SK-N-MC (cell line): ENCODE results near the gene PDZRN4.
A peak's percentile ranks its signal among the peaks of the same experiment; 100 is the strongest.

ENCODE experiments used
- DNase-seq: peaks from one replicate; pipeline ENCODE4 v3.0.0-alpha.2; 2011; ENCODE audit warnings: low read depth, low spot score
- H3K27ac ChIP-seq: fragments of 200-600 bp; sonication (generic); 2 replicates; pipeline ENCODE4 v1.5.1; 2016; ENCODE audit warnings: mixed run types
- H3K36me3 ChIP-seq: fragments of 200-600 bp; sonication (generic); 2 replicates; pipeline ENCODE4 v1.6.1; 2017; ENCODE audit warnings: antibody characterized with exemption, low read length, mixed read lengths; ENCODE audit not compliant: insufficient read depth
- H3K4me3 ChIP-seq: fragments of 200-600 bp; sonication (generic); 2 replicates; pipeline ENCODE4 v1.5.1; 2016
- H3K9ac ChIP-seq: fragments of 200-600 bp; sonication (generic); 2 replicates; pipeline ENCODE4 v1.8.0; 2017; ENCODE audit warnings: mixed run types, mixed read lengths; ENCODE audit not compliant: insufficient read length
- H3K9me3 ChIP-seq: fragments of 200-600 bp; sonication (generic); 2 replicates; pipeline ENCODE4 v1.6.1; 2017; ENCODE audit warnings: low read depth, mild to moderate bottlenecking, antibody characterized with exemption, low read length, moderate library complexity, mixed read lengths
- EZH2 ChIP-seq: fragments of 200-600 bp; sonication (generic); IDR thresholded peaks from one replicate; pipeline ENCODE4 v1.6.1; 2017; ENCODE audit warnings: antibody characterized with exemption
- FOXP2 ChIP-seq: optimal IDR thresholded peaks from 2 replicates; pipeline ENCODE3; 2011; ENCODE audit warnings: mild to moderate bottlenecking, moderate library complexity; ENCODE audit not compliant: insufficient read depth; ENCODE audit errors: extremely low read length, control extremely low read depth
- POLR2AphosphoS5 ChIP-seq: IDR thresholded peaks from 2 replicates; pipeline ENCODE4 v1.6.1; 2012; ENCODE audit warnings: mild to moderate bottlenecking, low read depth, low read length, borderline replicate concordance

The PDZRN4 gene

DNA sequence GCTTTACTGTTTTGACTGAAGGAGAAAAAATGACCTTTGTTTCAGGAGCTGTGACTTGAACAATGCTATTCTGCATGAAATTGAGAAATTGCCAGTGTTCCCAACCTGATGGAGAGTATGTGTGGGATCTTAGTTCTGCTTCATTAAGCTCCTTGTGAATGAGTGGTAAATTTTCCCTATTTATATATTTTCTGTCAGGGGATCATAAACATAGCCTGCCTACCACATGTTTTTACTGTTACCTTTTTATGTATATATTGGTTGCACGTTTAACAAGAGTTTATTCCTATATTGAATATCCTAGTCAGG is 271.7 kb downstream of the PDZRN4 start:
- H3K9me3 ChIP-seq = no peaks in the 10 kb centered on the region
- H3K27ac ChIP-seq = peak overlapping the region; percentile 60; the same call in 1 of the 2 replicates
- no peak overlapping the region for H3K9ac ChIP-seq
- no peaks in the 10 kb centered on the region for H3K36me3 ChIP-seq
- H3K4me3 ChIP-seq = peak overlapping the region; percentile 45
- DNase-seq = no peak
- no peak for TF ChIP-seq EZH2

DNA sequence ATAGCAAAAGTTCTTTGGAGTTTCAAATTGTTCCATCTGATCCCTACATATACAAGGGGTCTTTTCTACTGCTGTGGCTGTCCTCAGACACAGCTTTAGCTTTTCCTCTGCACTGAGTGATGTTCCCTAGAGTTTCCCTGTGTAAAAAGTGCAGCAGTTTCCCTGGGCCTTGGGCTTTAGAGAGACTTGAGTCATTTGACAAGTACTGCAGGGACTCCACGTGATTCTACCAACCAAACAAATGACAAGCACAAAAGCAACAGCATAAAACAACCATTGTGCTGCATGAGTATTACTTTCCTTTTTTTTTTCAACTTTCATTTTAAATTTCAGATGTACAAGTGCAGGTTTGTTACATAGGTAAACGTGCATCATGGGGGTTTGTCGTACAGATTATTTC is 272.8 kb downstream of the PDZRN4 start:
- no peaks in the 10 kb centered on the region for H3K9me3 ChIP-seq
- peak overlapping the region; percentile 60; the same call in 1 of the 2 replicates for H3K27ac ChIP-seq
- H3K4me3 ChIP-seq = no peak overlapping the region
- TF ChIP-seq EZH2 (no peak), POLR2AphosphoS5 (no peak), FOXP2 (no peak)
- no peak overlapping the region for H3K9ac ChIP-seq
- no peaks in the 10 kb centered on the region for H3K36me3 ChIP-seq
- no peak for DNase-seq

DNA sequence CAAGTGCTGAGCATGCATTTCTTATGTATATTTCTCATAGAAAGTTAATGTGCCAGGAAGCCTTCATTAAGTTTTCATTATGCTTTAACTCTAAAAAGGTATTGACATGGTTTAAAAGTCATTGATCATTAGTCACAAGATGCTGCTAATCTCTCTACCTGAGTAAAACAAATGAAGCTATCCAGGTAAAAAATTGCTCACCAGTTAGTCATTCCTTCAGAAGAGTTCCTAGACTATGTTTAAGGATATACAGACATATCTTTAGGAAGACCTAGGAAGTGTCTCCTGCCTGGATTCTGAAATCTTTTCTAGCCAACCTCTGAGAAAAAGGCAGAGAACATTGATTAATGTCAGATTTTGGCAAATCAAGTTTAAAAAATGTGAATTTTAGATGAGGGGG is 274.2 kb downstream of the PDZRN4 start:
- Histone ChIP-seq H3K4me3 (no peak overlapping the region), H3K36me3 (no peaks in the 10 kb centered on the region), H3K9me3 (no peaks in the 10 kb centered on the region), H3K9ac (no peak overlapping the region), H3K27ac (no peak overlapping the region)
- DNase-seq = no peak
- TF ChIP-seq POLR2AphosphoS5 (no peak), EZH2 (no peak), FOXP2 (no peak)

DNA sequence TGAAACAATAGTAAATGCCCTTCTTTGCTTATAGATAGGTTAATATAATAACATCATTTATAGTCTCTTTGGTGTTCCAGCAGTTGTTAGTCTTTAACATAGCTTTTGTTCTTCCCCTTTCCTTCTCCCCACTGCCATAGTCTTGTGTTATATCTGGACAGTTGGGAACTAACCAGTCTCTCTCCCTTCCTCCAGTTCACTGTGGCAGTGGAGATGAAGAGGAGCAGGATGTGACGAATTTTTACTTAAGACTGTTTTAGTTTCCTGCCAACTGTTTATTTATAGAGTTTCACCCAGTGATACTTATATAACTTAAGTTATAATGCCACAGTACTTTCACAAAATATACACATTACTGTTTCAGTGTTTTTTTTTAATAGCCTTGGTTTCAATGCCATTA is 277.4 kb downstream of the PDZRN4 start:
- DNase-seq = no peak
- H3K4me3 ChIP-seq = no peak overlapping the region
- no peak overlapping the region for H3K27ac ChIP-seq
- H3K9ac ChIP-seq = no peak overlapping the region
- TF ChIP-seq EZH2 (no peak), FOXP2 (no peak), POLR2AphosphoS5 (no peak)
- H3K9me3 ChIP-seq = no peaks in the 10 kb centered on the region
- H3K36me3 ChIP-seq = no peaks in the 10 kb centered on the region

DNA sequence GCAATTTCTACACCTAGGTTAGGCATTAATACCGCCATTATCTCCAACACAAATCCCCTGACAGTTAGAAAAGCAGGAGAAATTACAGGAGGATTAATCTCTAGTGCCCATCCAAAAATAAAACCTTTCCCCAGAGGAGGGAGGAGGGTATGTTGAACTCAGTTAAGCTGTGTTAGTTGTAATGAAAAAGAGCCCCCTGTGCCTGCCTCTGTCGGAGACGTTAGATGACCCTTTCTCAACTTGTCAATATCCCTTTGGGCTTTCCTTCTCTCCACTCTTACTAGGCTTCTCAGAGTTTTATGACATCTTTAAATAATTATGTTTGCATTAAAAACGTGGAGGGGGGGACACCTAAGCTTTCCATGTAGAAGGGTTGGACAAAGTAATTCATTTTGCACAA is 278.2 kb downstream of the PDZRN4 start:
- TF ChIP-seq POLR2AphosphoS5 (no peak), EZH2 (no peak), FOXP2 (no peak)
- DNase-seq = no peak
- no peaks in the 10 kb centered on the region for H3K36me3 ChIP-seq
- no peak overlapping the region for H3K9ac ChIP-seq
- no peak overlapping the region for H3K4me3 ChIP-seq
- no peaks in the 10 kb centered on the region for H3K9me3 ChIP-seq
- H3K27ac ChIP-seq = no peak overlapping the region

DNA sequence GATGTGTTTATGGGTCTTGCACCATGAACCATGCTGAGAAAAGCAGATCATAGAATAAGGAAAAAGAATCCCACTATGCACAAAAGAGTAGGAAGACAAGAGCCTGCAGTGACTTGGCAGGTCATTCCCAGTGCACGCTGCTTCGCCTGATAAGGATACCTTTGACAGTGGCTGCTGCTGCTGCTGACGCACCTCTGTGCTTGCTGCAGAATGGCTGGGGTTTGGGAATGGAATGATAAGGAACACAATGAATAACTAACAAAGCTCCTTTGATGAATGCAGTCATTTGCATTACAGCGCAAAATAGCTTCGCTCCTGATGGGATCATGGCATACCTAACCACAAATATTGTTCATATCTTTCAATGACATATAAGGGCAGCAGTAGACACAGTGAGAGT is 278.7 kb downstream of the PDZRN4 start:
- Histone ChIP-seq H3K36me3 (no peaks in the 10 kb centered on the region), H3K9me3 (no peaks in the 10 kb centered on the region), H3K27ac (no peak overlapping the region), H3K4me3 (no peak overlapping the region), H3K9ac (no peak overlapping the region)
- DNase-seq = no peak
- TF ChIP-seq EZH2 (no peak), FOXP2 (no peak), POLR2AphosphoS5 (no peak)

DNA sequence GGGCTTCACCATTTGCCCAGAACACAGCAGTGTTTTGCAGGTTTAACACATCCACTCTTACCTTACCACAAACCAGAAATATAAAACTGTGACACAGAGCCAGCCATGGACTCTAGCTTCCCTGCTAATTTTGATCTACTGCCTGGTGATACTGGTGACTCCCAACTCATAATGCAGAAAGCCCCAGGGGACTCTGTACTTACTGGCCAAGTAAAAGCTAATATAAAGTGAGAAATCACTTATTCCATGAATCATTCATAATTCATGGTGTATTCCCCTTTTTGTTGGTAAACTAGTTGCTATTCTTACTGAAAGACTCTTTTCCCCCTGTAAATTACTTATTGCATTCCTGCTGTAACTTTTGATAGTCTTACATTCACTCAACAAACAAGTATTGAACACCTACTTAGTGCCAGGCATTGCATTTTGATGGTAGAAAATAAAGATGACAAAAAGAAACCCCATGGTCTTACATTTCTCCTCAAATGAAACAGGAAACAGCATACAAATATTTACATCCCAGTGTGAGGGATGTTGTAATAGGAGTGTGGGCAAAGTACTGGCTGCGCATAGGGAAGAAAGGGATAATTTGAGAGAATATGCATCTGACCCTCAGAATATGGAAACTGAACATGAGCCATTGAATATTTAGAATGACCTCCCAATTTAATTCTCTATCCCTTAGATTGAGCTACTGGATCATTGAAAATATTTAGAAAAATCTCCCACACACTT is 279.6 kb downstream of the PDZRN4 start:
- no peak for DNase-seq
- Histone ChIP-seq H3K9ac (no peak overlapping the region), H3K36me3 (no peaks in the 10 kb centered on the region), H3K9me3 (no peaks in the 10 kb centered on the region), H3K27ac (no peak overlapping the region), H3K4me3 (no peak overlapping the region)
- TF ChIP-seq FOXP2 (no peak), EZH2 (no peak), POLR2AphosphoS5 (no peak)

DNA sequence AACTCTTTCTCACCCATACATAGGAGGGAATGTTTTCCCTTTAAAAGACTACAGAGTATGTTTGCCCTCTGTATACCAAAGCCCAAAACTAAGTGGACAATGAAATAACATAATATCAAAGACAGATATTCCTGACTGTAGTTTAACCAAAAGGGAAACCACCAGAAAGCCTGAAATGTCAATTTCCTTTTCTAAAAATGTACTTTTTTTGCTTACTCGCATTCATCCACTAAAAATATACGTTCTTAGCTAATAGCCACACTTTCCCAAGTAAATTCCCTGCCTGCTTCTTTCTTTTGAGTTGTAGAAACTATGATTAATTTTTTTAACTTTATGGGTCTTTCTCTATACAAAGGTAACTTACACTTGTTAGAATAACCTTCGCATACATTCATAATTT is 280.2 kb downstream of the PDZRN4 start:
- H3K9me3 ChIP-seq = no peaks in the 10 kb centered on the region
- TF ChIP-seq FOXP2 (no peak), EZH2 (no peak), POLR2AphosphoS5 (no peak)
- H3K9ac ChIP-seq = no peak overlapping the region
- H3K36me3 ChIP-seq = no peaks in the 10 kb centered on the region
- no peak overlapping the region for H3K27ac ChIP-seq
- no peak overlapping the region for H3K4me3 ChIP-seq
- no peak for DNase-seq

DNA sequence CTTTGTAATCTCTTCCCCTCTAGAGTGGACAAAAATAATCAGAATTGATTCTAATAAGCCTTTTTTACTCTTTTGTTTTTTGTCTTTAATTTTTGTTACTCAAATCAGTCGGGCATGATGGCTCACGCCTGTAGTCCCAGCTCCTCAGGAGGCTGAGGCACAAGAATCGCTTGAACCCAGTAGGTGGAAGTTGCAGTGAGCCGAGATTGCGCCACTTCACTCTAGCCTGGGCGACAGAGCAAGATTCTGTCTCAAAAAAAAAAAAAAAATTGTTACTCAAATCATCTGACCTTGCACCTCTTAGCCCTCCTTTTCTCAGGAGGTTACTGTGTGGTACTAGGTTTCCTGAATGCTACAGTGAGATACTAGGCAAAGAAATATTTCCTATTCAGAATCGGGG is 280.6 kb downstream of the PDZRN4 start:
- Histone ChIP-seq H3K27ac (no peak overlapping the region), H3K9me3 (no peaks in the 10 kb centered on the region), H3K9ac (no peak overlapping the region), H3K36me3 (no peaks in the 10 kb centered on the region), H3K4me3 (no peak overlapping the region)
- DNase-seq = no peak
- TF ChIP-seq EZH2 (no peak), POLR2AphosphoS5 (no peak), FOXP2 (no peak)
